IPS-20b (cell line): ENCODE data around the gene TOX4.

ENCODE experiments used
- H3K27ac ChIP-seq: one replicate; pipeline ENCODE4 v1.5.1; 2013; ENCODE audit warnings: low read length
- H3K27me3 ChIP-seq: 2 replicates; pipeline ENCODE4 v1.6.1; 2013; ENCODE audit warnings: mild to moderate bottlenecking, low read length, inconsistent platforms; ENCODE audit not compliant: insufficient read depth
- H3K36me3 ChIP-seq: 2 replicates; pipeline ENCODE4 v1.6.1; 2013; ENCODE audit warnings: low read depth, mild to moderate bottlenecking, inconsistent platforms, low read length, moderate library complexity; ENCODE audit not compliant: insufficient read depth
- H3K4me1 ChIP-seq: 2 replicates; pipeline ENCODE4 v1.6.1; 2013; ENCODE audit warnings: mild to moderate bottlenecking, control low read depth, inconsistent platforms, low read length, moderate library complexity; ENCODE audit not compliant: insufficient read depth
- H3K4me3 ChIP-seq: 2 replicates; pipeline ENCODE4 v1.5.1; 2013; ENCODE audit warnings: mild to moderate bottlenecking, low read length, inconsistent platforms
- H3K9ac ChIP-seq: 2 replicates; pipeline ENCODE4 v1.6.1; 2013; ENCODE audit warnings: low read depth, mild to moderate bottlenecking, inconsistent platforms, low read length, moderate library complexity
- H3K9me3 ChIP-seq: 2 replicates; pipeline ENCODE4 v1.6.1; 2013; ENCODE audit warnings: mild to moderate bottlenecking, low read depth, low read length, inconsistent platforms; ENCODE audit not compliant: insufficient read depth

TOX4 gene

GRCh38 chr14:21505012-21505553 is 28.1 kb downstream of the TOX4 start:
- Histone ChIP-seq H3K4me3 (no peak overlapping the region), H3K9ac (no peak overlapping the region), H3K4me1 (peaks cover 4% of the 10 kb centered on the region; the same call in 1 of the 2 replicates), H3K9me3 (no peaks in the 10 kb centered on the region), H3K27me3 (no peaks in the 10 kb centered on the region), H3K27ac (no peak overlapping the region), H3K36me3 (peaks cover 81% of the 10 kb centered on the region)

- no peak overlapping the region for H3K4me3 ChIP-seq
- H3K4me1 ChIP-seq = peaks cover 5% of the 10 kb centered on the region; the same call in 1 of the 2 replicates
- H3K9ac ChIP-seq = no peak overlapping the region
- no peak overlapping the region for H3K27ac ChIP-seq
- no peaks in the 10 kb centered on the region for H3K27me3 ChIP-seq
- peaks cover 66% of the 10 kb centered on the region for H3K36me3 ChIP-seq
- H3K9me3 ChIP-seq = no peaks in the 10 kb centered on the region
Measured at GRCh38 chr14:21506557-21506956, 29.6 kb downstream of the TOX4 start.

GRCh38 chr14:21509432-21510143 is 32.6 kb downstream of the TOX4 start:
- H3K4me3 ChIP-seq = peak overlapping the region; percentile 98
- H3K9ac ChIP-seq = peak overlapping the region; percentile 97; the same call in 1 of the 2 replicates
- no peak overlapping the region for H3K27ac ChIP-seq
- peaks cover 38% of the 10 kb centered on the region for H3K36me3 ChIP-seq
- H3K4me1 ChIP-seq = peaks cover 5% of the 10 kb centered on the region; the same call in 1 of the 2 replicates
- no peaks in the 10 kb centered on the region for H3K9me3 ChIP-seq
- H3K27me3 ChIP-seq = no peaks in the 10 kb centered on the region

GRCh38 chr14:21510735-21511657 is 34.0 kb downstream of the TOX4 start, which contains the start of gene METTL3:
METTL3 (minus strand) TSS chr14:21511340; CDS start chr14:21511223, 117 bp downstream.
- Histone ChIP-seq H3K4me3 (peak within 1 kb of the TSS; percentile 98), H3K4me1 (peaks cover 5% of the 10 kb centered on the region; the same call in 1 of the 2 replicates), H3K9me3 (no peaks in the 10 kb centered on the region), H3K36me3 (peaks cover 31% of the 10 kb centered on the region), H3K9ac (peak within 1 kb of the TSS; percentile 97), H3K27ac (peak within 1 kb of the TSS; percentile 41), H3K27me3 (no peaks in the 10 kb centered on the region)

- no peak overlapping the region for H3K9ac ChIP-seq
- H3K9me3 ChIP-seq = no peaks in the 10 kb centered on the region
- H3K4me3 ChIP-seq = no peak overlapping the region
- no peak overlapping the region for H3K27ac ChIP-seq
- H3K4me1 ChIP-seq = peaks cover 5% of the 10 kb centered on the region; the same call in 1 of the 2 replicates
- no peaks in the 10 kb centered on the region for H3K27me3 ChIP-seq
- 0 out of 2 replicates have a peak, but pooled peaks cover 1% of the 10 kb centered on the region for H3K36me3 ChIP-seq
Measured at GRCh38 chr14:21514341-21514740, 37.3 kb downstream of the TOX4 start.

- Histone ChIP-seq H3K9ac (no peak overlapping the region), H3K27ac (no peak overlapping the region), H3K4me3 (no peak overlapping the region), H3K9me3 (no peaks in the 10 kb centered on the region), H3K27me3 (no peaks in the 10 kb centered on the region), H3K36me3 (peaks cover 39% of the 10 kb centered on the region), H3K4me1 (no peaks in the 10 kb centered on the region; the same call in 1 of the 2 replicates)
Measured at GRCh38 chr14:21518725-21519124, 41.7 kb downstream of the TOX4 start.

GRCh38 chr14:21520767-21521166 is 43.8 kb downstream of the TOX4 start:
- H3K9me3 ChIP-seq = no peaks in the 10 kb centered on the region
- peaks cover 18% of the 10 kb centered on the region; the same call in 1 of the 2 replicates for H3K4me1 ChIP-seq
- H3K36me3 ChIP-seq = peaks cover 57% of the 10 kb centered on the region
- no peak overlapping the region for H3K27ac ChIP-seq
- H3K27me3 ChIP-seq = no peaks in the 10 kb centered on the region
- H3K4me3 ChIP-seq = 0 out of 2 replicates have a peak overlapping the region, but pooled peaks have one; percentile 18
- H3K9ac ChIP-seq = no peak overlapping the region

GRCh38 chr14:21521501-21521900 is 44.5 kb downstream of the TOX4 start:
- Histone ChIP-seq H3K9me3 (no peaks in the 10 kb centered on the region), H3K9ac (no peak overlapping the region), H3K4me3 (peak overlapping the region; percentile 24), H3K27me3 (no peaks in the 10 kb centered on the region), H3K36me3 (peaks cover 57% of the 10 kb centered on the region), H3K4me1 (peaks cover 18% of the 10 kb centered on the region; the same call in 1 of the 2 replicates), H3K27ac (no peak overlapping the region)

- Histone ChIP-seq H3K27me3 (no peaks in the 10 kb centered on the region), H3K36me3 (peaks cover 59% of the 10 kb centered on the region), H3K9ac (no peak overlapping the region), H3K4me1 (peaks cover 29% of the 10 kb centered on the region; the same call in 1 of the 2 replicates), H3K27ac (no peak overlapping the region), H3K4me3 (peak overlapping the region; percentile 38; the same call in 1 of the 2 replicates), H3K9me3 (no peaks in the 10 kb centered on the region)
Measured at GRCh38 chr14:21523203-21523602, 46.2 kb downstream of the TOX4 start.

GRCh38 chr14:21524575-21525490 is 47.8 kb downstream of the TOX4 start:
- H3K36me3 ChIP-seq = peaks cover 76% of the 10 kb centered on the region

More at GRCh38 chr14:21524575-21525490, 47.8 kb downstream of the TOX4 start:
- Histone ChIP-seq H3K9ac (peak overlapping the region; percentile 89; the same call in 1 of the 2 replicates), H3K27me3 (no peaks in the 10 kb centered on the region), H3K4me3 (peak overlapping the region; percentile 86), H3K9me3 (no peaks in the 10 kb centered on the region), H3K27ac (peak overlapping the region; percentile 95), H3K4me1 (peaks cover 44% of the 10 kb centered on the region)
